Measurements from ENCODE around the gene REXO1.
"Not testable (repeated sequence)": the region's sequence is repeated elsewhere in the genome, so short reads cannot be mapped to it uniquely, and the experiment has no call there.

REXO1 gene, protein sequence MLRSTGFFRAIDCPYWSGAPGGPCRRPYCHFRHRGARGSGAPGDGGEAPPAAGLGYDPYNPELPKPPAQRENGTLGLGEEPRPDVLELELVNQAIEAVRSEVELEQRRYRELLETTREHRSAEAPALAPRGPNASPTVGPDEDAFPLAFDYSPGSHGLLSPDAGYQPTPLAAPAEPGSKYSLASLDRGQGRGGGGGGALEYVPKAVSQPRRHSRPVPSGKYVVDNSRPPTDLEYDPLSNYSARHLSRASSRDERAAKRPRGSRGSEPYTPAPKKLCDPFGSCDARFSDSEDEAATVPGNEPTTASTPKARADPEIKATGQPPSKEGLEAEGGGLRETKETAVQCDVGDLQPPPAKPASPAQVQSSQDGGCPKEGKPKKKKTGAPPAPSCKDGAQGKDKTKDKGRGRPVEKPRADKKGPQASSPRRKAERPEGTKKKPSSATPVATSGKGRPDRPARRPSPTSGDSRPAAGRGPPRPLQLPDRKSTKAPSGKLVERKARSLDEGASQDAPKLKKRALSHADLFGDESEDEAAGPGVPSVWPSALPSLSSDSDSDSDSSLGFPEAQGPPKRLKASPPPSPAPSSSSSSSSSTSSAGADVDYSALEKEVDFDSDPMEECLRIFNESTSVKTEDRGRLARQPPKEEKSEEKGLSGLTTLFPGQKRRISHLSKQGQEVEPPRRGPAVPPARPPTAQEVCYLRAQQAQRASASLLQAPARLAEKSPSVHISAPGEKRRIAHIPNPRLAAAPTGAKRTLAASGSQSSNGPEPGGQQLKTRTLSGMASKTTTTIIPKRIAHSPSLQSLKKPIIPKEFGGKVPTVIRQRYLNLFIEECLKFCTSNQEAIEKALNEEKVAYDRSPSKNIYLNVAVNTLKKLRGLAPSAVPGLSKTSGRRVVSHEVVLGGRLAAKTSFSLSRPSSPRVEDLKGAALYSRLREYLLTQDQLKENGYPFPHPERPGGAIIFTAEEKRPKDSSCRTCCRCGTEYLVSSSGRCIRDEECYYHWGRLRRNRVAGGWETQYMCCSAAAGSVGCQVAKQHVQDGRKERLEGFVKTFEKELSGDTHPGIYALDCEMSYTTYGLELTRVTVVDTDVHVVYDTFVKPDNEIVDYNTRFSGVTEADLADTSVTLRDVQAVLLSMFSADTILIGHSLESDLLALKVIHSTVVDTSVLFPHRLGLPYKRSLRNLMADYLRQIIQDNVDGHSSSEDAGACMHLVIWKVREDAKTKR

DNA sequence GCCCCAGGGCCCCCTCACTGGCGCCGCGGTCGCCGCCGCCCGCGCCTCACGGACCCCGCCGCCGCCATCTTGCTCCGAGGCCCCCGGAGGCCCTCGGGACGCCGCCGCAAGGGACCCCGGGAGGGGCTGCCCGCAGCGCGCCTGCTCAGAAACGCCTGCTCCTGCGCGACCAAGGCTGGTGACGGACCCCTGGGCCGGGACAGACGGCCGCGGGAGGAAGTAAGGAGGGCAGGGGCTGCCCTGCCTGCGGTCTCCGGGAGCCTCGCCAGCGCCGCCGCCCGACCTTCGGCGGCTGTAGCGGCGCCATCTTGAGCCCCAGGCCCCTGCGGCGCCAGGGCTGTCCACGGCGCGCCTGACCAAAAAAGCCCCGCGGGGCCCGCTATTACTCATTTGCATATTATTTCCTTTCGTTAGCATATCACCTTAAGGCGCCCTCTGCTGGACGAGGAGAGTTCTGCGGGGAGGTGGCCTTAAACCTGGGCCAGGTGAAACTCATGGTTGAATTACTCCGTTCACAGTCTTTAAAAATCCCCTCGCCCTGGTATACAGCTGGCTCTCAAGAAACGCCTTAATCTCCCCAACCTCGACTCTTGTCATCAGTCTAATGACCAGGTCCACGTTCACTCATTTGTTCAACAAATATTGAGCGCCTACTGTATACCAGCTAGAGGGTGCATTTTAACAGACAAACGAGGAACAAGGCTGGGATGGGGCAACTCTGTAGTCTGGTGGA lies at the start of gene REXO1:
Gene REXO1 (minus strand): TSS at position 85 of the 733 bp plus-strand sequence. CDS start 125 bp downstream, outside the sequence.
- Histone ChIP-seq H3K9ac (ENCODE audit: low read length) (peak within 1 kb of the TSS; percentile 89), H3K27me3 (ENCODE audit: control insufficient read depth, insufficient read depth, low read length) (no peaks in the 10 kb centered on the region), H3K36me3 (ENCODE audit: control insufficient read depth, low read depth, low read length) (no peaks in the 10 kb centered on the region), H3K27ac (ENCODE audit: low read length) (peak within 1 kb of the TSS; percentile 87), H3K9me3 (ENCODE audit: control insufficient read depth, low read depth, low read length) (no peaks in the 10 kb centered on the region), H3K4me3 (ENCODE audit: low read length) (peak within 1 kb of the TSS; percentile 89), H3K4me1 (ENCODE audit: control insufficient read depth, low read depth, low read length) (peaks cover 6% of the 10 kb centered on the region)

DNA sequence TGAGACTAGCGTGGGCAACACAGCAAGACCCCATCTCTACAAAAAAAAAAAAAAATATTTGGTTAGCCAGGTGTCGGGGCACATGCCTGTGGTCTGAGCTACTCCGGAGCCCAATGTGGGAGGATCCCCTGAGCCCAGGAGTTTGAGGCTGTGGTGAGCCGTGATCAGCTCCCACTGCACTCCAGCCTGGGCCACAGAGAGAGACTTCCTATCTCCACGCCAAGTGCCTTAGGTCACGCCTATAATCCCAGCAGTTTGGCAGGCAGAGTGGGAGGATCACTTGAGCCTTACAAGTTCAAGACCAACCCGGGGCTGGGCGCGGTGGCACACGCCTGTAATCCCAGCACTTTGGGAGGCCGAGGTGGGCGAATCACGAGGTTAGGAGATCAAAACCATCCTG lies 48.2 kb upstream of the REXO1 start:
- Histone ChIP-seq H3K27ac (ENCODE audit: low read length) (no peak overlapping the region), H3K4me3 (ENCODE audit: low read length) (no peak overlapping the region), H3K9me3 (ENCODE audit: control insufficient read depth, low read depth, low read length) (no peaks in the 10 kb centered on the region), H3K9ac (ENCODE audit: low read length) (no peak overlapping the region), H3K27me3 (ENCODE audit: control insufficient read depth, insufficient read depth, low read length) (no peaks in the 10 kb centered on the region), H3K36me3 (ENCODE audit: control insufficient read depth, low read depth, low read length) (no peaks in the 10 kb centered on the region), H3K4me1 (ENCODE audit: control insufficient read depth, low read depth, low read length) (no peaks in the 10 kb centered on the region)

DNA sequence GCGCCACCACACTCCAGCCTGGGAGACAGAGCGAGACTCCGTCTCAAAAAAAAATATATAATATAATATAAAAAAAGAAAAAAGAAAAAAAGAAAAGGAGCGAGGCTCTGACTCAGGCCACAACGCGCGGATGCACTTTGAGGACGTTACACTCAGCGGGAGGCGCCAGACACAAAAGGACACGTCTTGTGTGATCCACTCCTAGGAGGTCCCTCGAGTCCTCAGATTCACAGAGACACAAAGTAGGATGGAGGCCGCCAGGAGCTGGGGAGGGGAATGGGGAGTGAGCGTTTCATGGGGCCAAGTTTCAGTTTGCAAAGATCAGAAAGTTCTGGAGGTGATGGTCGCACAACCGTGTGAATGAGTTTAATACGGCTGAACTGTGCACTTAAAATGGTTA lies 45.5 kb upstream of the REXO1 start:
- Histone ChIP-seq H3K27me3 (ENCODE audit: control insufficient read depth, insufficient read depth, low read length) (no peaks in the 10 kb centered on the region), H3K9ac (ENCODE audit: low read length) (no peak overlapping the region), H3K4me1 (ENCODE audit: control insufficient read depth, low read depth, low read length) (no peaks in the 10 kb centered on the region), H3K4me3 (ENCODE audit: low read length) (no peak overlapping the region), H3K36me3 (ENCODE audit: control insufficient read depth, low read depth, low read length) (no peaks in the 10 kb centered on the region), H3K9me3 (ENCODE audit: control insufficient read depth, low read depth, low read length) (no peaks in the 10 kb centered on the region), H3K27ac (ENCODE audit: low read length) (no peak overlapping the region)

DNA sequence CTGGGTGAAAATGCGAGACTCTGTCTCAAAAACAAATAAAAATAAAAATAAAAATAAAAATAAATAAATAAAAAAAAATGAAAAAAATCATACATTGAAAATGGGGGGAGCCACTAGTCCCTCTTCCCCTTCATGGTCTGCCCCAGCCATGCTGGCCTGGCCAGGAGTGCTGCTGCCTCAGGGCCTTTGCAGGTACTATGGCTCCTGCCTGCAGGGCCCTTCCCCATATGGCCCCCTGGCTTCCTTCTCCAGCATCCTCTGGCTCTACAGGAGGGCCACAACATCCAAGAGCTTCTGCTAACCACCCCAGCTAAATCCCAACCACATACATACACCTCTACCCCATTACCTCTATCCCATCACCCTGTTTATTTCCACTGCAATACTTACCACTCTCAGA lies 41.6 kb upstream of the REXO1 start:
- Histone ChIP-seq H3K27ac (ENCODE audit: low read length) (no peak overlapping the region), H3K9me3 (ENCODE audit: control insufficient read depth, low read depth, low read length) (no peaks in the 10 kb centered on the region), H3K4me1 (ENCODE audit: control insufficient read depth, low read depth, low read length) (no peaks in the 10 kb centered on the region), H3K27me3 (ENCODE audit: control insufficient read depth, insufficient read depth, low read length) (no peaks in the 10 kb centered on the region), H3K36me3 (ENCODE audit: control insufficient read depth, low read depth, low read length) (no peaks in the 10 kb centered on the region), H3K4me3 (ENCODE audit: low read length) (no peak overlapping the region), H3K9ac (ENCODE audit: low read length) (no peak overlapping the region)

DNA sequence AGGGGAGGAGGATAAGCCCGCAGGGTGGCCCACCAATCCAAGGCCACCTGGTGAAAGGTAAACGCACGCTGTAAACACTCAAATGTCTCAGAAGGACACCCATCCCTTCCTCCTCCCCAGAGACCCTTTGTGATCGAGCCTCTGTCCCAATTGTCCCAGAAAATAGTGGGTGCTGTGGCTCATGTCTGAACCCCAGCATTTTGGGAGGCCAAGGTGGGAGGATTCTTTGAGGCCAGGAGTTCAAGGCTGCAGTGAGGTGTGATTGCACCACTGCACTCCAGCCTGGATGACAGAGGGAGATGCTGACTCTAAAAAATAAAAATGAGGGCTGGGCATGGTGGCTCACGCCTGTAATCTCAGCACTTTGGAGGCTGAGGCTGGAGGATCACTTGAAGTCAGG lies 40.1 kb upstream of the REXO1 start:
- no peaks in the 10 kb centered on the region for H3K4me1 ChIP-seq (ENCODE audit: control insufficient read depth, low read depth, low read length)
- peaks cover 7% of the 10 kb centered on the region for H3K27me3 ChIP-seq (ENCODE audit: control insufficient read depth, insufficient read depth, low read length)
- no peak overlapping the region for H3K9ac ChIP-seq (ENCODE audit: low read length)
- no peaks in the 10 kb centered on the region for H3K9me3 ChIP-seq (ENCODE audit: control insufficient read depth, low read depth, low read length)
- H3K36me3 ChIP-seq (ENCODE audit: control insufficient read depth, low read depth, low read length): no peaks in the 10 kb centered on the region
- H3K4me3 ChIP-seq (ENCODE audit: low read length): no peak overlapping the region
- no peak overlapping the region for H3K27ac ChIP-seq (ENCODE audit: low read length)

DNA sequence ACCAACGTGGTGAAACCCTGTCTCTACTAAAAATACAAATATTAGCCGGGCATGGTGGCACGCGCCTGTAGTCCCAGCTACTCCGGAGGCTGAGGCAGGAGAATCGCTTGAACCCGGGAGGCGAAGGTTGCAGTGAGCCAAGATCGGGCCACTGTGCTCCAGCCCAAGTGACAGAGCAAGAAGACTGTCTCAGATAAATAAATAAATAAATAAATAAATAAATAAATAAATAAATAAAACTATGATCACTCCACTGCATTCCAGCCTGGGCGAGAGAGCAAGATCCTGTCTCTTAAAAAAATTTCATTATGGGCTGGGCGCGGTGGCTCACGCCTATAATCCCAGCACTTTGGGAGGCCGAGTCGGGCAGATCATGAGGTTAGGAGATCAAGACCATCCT lies 38.1 kb upstream of the REXO1 start:
- not testable (repeated sequence) for H3K27ac ChIP-seq (ENCODE audit: low read length)

DNA sequence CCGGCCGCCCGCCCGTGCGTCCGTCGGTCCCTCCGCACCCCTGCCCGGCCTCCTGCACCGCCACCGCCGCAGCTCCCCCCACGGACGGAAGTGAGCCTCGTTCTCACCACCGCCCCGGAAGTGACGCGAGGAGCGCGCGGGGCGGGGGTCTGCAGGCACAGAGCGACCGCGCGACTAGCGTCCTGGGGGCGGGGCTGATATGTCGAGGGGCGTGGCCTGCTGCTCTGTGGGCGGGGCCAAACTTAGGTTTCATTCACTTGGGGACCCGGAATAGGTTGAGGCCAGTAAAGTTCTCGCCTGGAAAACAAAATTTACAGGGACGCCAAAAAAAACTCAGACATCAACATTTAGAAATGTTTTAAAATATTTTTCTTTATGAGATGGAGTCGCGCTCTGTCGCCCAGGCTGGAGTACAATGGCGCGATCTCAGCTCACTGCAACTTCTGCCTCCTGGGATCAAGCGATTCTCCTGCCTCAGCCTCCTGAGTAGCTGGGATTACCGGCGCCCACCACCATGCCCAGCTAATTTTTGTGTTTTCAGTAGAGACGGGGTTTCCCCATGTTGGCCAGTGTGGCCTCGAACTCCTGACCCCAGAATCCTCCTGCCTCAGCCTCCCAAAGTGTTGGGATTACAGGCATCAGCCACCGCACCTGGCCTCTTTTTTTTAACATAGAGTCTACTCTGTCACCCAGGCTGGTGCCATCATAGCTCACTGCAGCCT lies 37.3 kb upstream of the REXO1 start, which contains the start of gene ABHD17A:
Gene ABHD17A (minus strand): TSS at position 99 of the 722 bp plus-strand sequence. CDS start 3,930 bp downstream, outside the sequence.
- not testable (repeated sequence) for H3K4me1 ChIP-seq (ENCODE audit: control insufficient read depth, low read depth, low read length); H3K36me3 ChIP-seq (ENCODE audit: control insufficient read depth, low read depth, low read length); H3K27me3 ChIP-seq (ENCODE audit: control insufficient read depth, insufficient read depth, low read length); H3K9me3 ChIP-seq (ENCODE audit: control insufficient read depth, low read depth, low read length); H3K27ac ChIP-seq (ENCODE audit: low read length)
- Histone ChIP-seq H3K9ac (ENCODE audit: low read length) (peak within 1 kb of the TSS; percentile 26), H3K4me3 (ENCODE audit: low read length) (peak within 1 kb of the TSS; percentile 76)

More for the DNA sequence above, 38.1 kb upstream of the REXO1 start:
- not testable (repeated sequence) for H3K27me3 ChIP-seq (ENCODE audit: control insufficient read depth, insufficient read depth, low read length); H3K9ac ChIP-seq (ENCODE audit: low read length); H3K36me3 ChIP-seq (ENCODE audit: control insufficient read depth, low read depth, low read length); H3K9me3 ChIP-seq (ENCODE audit: control insufficient read depth, low read depth, low read length); H3K4me3 ChIP-seq (ENCODE audit: low read length); H3K4me1 ChIP-seq (ENCODE audit: control insufficient read depth, low read depth, low read length)

DNA sequence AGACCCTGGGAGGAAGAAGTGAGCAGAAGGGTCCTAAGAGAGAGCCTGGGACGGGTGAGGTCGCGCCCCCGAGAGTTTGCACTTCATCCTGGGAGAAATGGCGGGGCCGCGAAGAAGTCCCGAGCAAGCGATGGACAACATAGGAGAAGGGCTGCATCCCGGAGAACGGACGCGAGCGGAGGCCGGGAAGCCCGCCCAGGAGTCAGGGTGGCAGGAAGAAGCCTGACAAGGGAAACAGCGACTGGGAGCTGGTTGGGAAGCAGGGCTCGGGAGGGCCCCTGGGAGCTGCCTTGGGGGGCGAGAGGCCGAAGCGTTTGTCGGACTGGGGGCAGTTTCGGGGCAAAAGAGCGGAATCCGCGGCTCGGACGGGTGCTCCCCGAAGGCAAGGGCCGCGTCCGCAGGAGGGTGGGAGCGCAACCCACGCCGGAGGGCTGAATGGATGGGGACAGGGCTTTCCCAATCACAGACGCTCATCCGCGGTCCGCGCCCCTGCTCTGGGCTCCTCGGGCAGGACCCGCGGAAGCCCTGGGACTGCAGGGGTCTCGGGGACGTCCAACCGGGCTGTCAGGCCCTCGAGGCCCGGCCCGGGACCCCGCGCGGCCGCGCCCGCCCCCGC lies 36.5 kb upstream of the REXO1 start:
- Histone ChIP-seq H3K27ac (ENCODE audit: low read length) (no peak overlapping the region), H3K36me3 (ENCODE audit: control insufficient read depth, low read depth, low read length) (no peaks in the 10 kb centered on the region), H3K4me3 (ENCODE audit: low read length) (peak overlapping the region; percentile 76), H3K9me3 (ENCODE audit: control insufficient read depth, low read depth, low read length) (no peaks in the 10 kb centered on the region), H3K4me1 (ENCODE audit: control insufficient read depth, low read depth, low read length) (no peaks in the 10 kb centered on the region), H3K27me3 (ENCODE audit: control insufficient read depth, insufficient read depth, low read length) (peaks cover 7% of the 10 kb centered on the region), H3K9ac (ENCODE audit: low read length) (peak overlapping the region; percentile 26)

DNA sequence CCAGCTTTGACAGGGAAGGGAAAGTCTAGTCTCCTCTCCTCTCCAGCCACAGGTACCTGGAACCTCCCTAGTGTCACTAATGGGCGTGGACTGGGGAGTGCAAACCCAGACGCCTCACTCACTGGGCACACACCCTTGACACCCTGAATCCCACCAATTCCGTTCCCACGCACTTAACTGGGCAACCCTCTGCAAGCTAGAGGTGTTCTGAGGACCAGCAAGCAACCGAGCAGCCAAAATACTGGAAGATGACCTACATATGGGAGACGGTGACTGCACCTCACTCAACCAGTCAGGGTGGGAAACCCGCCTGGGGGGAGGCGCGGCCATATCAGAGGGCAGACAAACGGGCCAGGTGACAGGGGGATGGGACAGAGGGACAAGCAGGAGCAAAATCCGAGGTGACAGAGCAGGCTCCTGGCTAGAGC lies 36.0 kb upstream of the REXO1 start:
- H3K4me1 ChIP-seq (ENCODE audit: control insufficient read depth, low read depth, low read length): no peaks in the 10 kb centered on the region
- no peaks in the 10 kb centered on the region for H3K9me3 ChIP-seq (ENCODE audit: control insufficient read depth, low read depth, low read length)
- no peak overlapping the region for H3K27ac ChIP-seq (ENCODE audit: low read length)
- H3K36me3 ChIP-seq (ENCODE audit: control insufficient read depth, low read depth, low read length): no peaks in the 10 kb centered on the region
- H3K4me3 ChIP-seq (ENCODE audit: low read length): peak overlapping the region; percentile 76
- H3K9ac ChIP-seq (ENCODE audit: low read length): peak overlapping the region; percentile 26
- peaks cover 7% of the 10 kb centered on the region for H3K27me3 ChIP-seq (ENCODE audit: control insufficient read depth, insufficient read depth, low read length)

DNA sequence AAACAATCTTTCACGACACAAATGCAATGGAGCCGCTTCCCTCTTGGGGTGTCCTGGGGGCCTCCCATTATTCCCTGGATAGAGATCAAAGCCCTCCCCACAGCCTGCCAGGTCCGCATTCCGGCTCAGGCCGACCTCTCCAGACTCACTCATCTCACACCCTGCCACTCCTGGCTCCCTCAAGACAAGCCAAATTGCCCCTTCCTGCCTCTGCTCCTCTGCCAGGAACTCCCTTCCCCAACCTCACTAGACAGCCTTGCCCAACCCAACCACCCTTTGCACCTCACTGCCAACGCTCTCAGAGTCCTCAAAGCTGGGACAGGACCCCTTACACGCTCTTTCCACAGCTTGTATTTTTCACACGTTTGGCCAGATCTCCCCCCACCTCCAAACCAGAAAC lies 35.5 kb upstream of the REXO1 start:
- Histone ChIP-seq H3K36me3 (ENCODE audit: control insufficient read depth, low read depth, low read length) (no peaks in the 10 kb centered on the region), H3K4me3 (ENCODE audit: low read length) (no peak overlapping the region), H3K4me1 (ENCODE audit: control insufficient read depth, low read depth, low read length) (no peaks in the 10 kb centered on the region), H3K27ac (ENCODE audit: low read length) (no peak overlapping the region), H3K9ac (ENCODE audit: low read length) (no peak overlapping the region), H3K9me3 (ENCODE audit: control insufficient read depth, low read depth, low read length) (no peaks in the 10 kb centered on the region), H3K27me3 (ENCODE audit: control insufficient read depth, insufficient read depth, low read length) (peaks cover 7% of the 10 kb centered on the region)

Measured in iPS-18a (cell line).